GM12878 (cell line): ENCODE results near the gene NCR2.

ENCODE experiments used
- KDM1A ChIP-seq: fragments of 200-600 bp; sonication (generic); IDR thresholded peaks from 2 replicates; pipeline ENCODE4 v1.6.1; 2016; ENCODE audit warnings: borderline replicate concordance
- POLR2AphosphoS5 ChIP-seq: IDR thresholded peaks from 2 replicates; pipeline ENCODE4 v1.6.1; 2011; ENCODE audit warnings: mild to moderate bottlenecking, low read length, inconsistent platforms
- SREBF2 ChIP-seq: IDR thresholded peaks from 2 replicates; pipeline ENCODE4 v1.6.1; 2012; ENCODE audit warnings: mild to moderate bottlenecking, low read length
- TAF1 ChIP-seq: IDR thresholded peaks from 2 replicates; pipeline ENCODE4 v1.6.1; 2011; ENCODE audit warnings: mild to moderate bottlenecking, low read depth, low read length, borderline replicate concordance
- TF ChIP-seq, protein P1 (sequence below), 3 experiments: IDR thresholded peaks in 2 of 3; conservative IDR thresholded peaks in 1 of 3; 2 replicates each; pipeline ENCODE4 v1.5.1; 2011; ENCODE audit warnings: low read depth in 3 of 3, low read length in 3 of 3, mild to moderate bottlenecking in 3 of 3, control low read depth in 2 of 3, moderate library complexity in 2 of 3, inconsistent platforms in 1 of 3, mixed read lengths in 1 of 3; ENCODE audit not compliant: control insufficient read depth in 2 of 3, insufficient read depth in 1 of 3; ENCODE audit errors: extremely low read depth in 1 of 3
- TF ChIP-seq, protein P2 (sequence below): IDR thresholded peaks from 2 replicates; pipeline ENCODE4 v1.6.1; 2012; ENCODE audit warnings: low read depth, low read length, improper control_type of control experiment
- TF ChIP-seq, protein P3 (sequence below): fragments of 450-650 bp; IDR thresholded peaks from 2 replicates; pipeline ENCODE4 v1.6.1; 2014; ENCODE audit warnings: mild to moderate bottlenecking

DNA sequence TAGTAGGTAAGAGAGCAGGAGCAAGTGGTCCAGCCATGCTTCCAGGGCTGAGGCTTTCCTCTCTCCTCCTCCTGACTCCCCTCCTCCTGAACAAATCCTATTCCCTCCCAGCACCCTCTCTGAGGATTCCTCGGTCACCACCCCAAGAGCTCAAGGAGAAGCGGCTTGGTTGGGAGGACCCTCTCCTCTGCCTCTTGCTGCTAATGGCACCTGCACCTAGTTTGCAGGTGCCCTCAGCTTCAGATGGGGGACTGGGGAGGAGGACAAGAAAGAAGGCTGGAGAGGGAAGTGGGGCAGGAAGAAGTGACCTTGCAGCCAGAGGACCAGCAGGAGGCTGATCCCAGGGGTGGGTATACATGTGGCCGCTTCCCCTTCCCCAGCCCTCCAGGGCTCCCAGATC, 17.5 kb downstream of the NCR2 start:
- TF ChIP-seq, protein P1, sequence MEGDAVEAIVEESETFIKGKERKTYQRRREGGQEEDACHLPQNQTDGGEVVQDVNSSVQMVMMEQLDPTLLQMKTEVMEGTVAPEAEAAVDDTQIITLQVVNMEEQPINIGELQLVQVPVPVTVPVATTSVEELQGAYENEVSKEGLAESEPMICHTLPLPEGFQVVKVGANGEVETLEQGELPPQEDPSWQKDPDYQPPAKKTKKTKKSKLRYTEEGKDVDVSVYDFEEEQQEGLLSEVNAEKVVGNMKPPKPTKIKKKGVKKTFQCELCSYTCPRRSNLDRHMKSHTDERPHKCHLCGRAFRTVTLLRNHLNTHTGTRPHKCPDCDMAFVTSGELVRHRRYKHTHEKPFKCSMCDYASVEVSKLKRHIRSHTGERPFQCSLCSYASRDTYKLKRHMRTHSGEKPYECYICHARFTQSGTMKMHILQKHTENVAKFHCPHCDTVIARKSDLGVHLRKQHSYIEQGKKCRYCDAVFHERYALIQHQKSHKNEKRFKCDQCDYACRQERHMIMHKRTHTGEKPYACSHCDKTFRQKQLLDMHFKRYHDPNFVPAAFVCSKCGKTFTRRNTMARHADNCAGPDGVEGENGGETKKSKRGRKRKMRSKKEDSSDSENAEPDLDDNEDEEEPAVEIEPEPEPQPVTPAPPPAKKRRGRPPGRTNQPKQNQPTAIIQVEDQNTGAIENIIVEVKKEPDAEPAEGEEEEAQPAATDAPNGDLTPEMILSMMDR (IDR thresholded peaks at IDR 0.05 in 2 of 3, conservative IDR thresholded peaks at IDR 0.05 in 1 of 3; ENCODE audit: control insufficient read depth in 2 of 3, extremely low read depth in 1 of 3, insufficient read depth in 1 of 3, low read depth in 3 of 3, low read length in 3 of 3) = no peak
- TF ChIP-seq POLR2AphosphoS5 = no peak
- TF ChIP-seq, protein P2, sequence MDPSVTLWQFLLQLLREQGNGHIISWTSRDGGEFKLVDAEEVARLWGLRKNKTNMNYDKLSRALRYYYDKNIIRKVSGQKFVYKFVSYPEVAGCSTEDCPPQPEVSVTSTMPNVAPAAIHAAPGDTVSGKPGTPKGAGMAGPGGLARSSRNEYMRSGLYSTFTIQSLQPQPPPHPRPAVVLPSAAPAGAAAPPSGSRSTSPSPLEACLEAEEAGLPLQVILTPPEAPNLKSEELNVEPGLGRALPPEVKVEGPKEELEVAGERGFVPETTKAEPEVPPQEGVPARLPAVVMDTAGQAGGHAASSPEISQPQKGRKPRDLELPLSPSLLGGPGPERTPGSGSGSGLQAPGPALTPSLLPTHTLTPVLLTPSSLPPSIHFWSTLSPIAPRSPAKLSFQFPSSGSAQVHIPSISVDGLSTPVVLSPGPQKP = no peak
- TF ChIP-seq SREBF2 = no peak
- TF ChIP-seq KDM1A = no peak
- TF ChIP-seq TAF1 = no peak
- TF ChIP-seq, protein P3, sequence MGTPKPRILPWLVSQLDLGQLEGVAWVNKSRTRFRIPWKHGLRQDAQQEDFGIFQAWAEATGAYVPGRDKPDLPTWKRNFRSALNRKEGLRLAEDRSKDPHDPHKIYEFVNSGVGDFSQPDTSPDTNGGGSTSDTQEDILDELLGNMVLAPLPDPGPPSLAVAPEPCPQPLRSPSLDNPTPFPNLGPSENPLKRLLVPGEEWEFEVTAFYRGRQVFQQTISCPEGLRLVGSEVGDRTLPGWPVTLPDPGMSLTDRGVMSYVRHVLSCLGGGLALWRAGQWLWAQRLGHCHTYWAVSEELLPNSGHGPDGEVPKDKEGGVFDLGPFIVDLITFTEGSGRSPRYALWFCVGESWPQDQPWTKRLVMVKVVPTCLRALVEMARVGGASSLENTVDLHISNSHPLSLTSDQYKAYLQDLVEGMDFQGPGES = no peak
